Thyroid gland (tissue), 4 donors: Measurements from ENCODE around the gene SERPINB6.

ENCODE experiments used
- CTCF ChIP-seq, 6 experiments: fragments of 200-600 bp in 3 of 6; fragments of 450-650 bp in 3 of 6; sonication (generic) in 3 of 6; IDR thresholded peaks; one replicate each; pipeline ENCODE4 v1.5.1; 2016 to 2019; ENCODE audit warnings: antibody characterized with exemption in 6 of 6, mild to moderate bottlenecking in 2 of 6, inconsistent platforms in 1 of 6, moderate library complexity in 1 of 6
- POLR2A ChIP-seq, 2 donors: fragments of 450-650 bp; IDR thresholded peaks; one replicate each; pipeline ENCODE4 v1.6.1; 2017; ENCODE audit warnings: antibody characterized with exemption in 2 of 2, mild to moderate bottlenecking in 2 of 2, moderate library complexity in 1 of 2

GRCh38 chr6:2961506-2961905 is 9.9 kb downstream of the SERPINB6 start:
- TF ChIP-seq POLR2A (IDR thresholded peaks at IDR 0.05) = no peak
- TF ChIP-seq CTCF (IDR thresholded peaks at IDR 0.05) = no peak
